GM23338 (cell line): ENCODE results near the gene TTC16.

Source experiments
- CREB1 ChIP-seq: fragments of 250-450 bp; sonication (Bioruptor Pico); IDR thresholded peaks from 2 replicates; pipeline ENCODE4 v1.5.0; 2020; ENCODE audit warnings: low read depth, mild to moderate bottlenecking, moderate library complexity
- CTCF ChIP-seq, 2 experiments: fragments of 200-600 bp in 1 of 2; sonication (generic) in 1 of 2; conservative IDR thresholded peaks; 2 replicates each; pipeline versions ENCODE4 v1.5.1 to v1.6.1; 2016 to 2017; ENCODE audit warnings: antibody characterized with exemption in 2 of 2, low read depth in 2 of 2, mild to moderate bottlenecking in 2 of 2, moderate library complexity in 1 of 2
- EZH2 ChIP-seq: fragments of 200-600 bp; sonication (generic); IDR thresholded peaks from one replicate; pipeline ENCODE4 v1.8.0; 2017; ENCODE audit warnings: antibody characterized with exemption, mild to moderate bottlenecking, low read depth; ENCODE audit not compliant: unreplicated experiment
- EZH2phosphoT487 ChIP-seq: fragments of 200-600 bp; sonication (generic); IDR thresholded peaks from one replicate; pipeline ENCODE4 v1.8.1; 2018; ENCODE audit warnings: antibody characterized with exemption; ENCODE audit not compliant: unreplicated experiment
- JUNB ChIP-seq: IDR thresholded peaks from one replicate; pipeline ENCODE4 v1.6.1; 2016; ENCODE audit warnings: antibody characterized with exemption; ENCODE audit not compliant: unreplicated experiment
- NANOG ChIP-seq: IDR thresholded peaks from 2 replicates; pipeline ENCODE4 v1.6.1; 2016; ENCODE audit warnings: antibody characterized with exemption, borderline replicate concordance
- POLR2AphosphoS5 ChIP-seq: IDR thresholded peaks from 2 replicates; pipeline ENCODE4 v1.6.1; 2016; ENCODE audit warnings: antibody characterized with exemption, low read depth
- STAT1 ChIP-seq: IDR thresholded peaks from one replicate; pipeline ENCODE4 v1.6.1; 2016; ENCODE audit warnings: antibody characterized with exemption; ENCODE audit not compliant: unreplicated experiment
- ZNF114 ChIP-seq: fragments of 250-450 bp; sonication (Bioruptor Pico); IDR thresholded peaks from 2 replicates; pipeline ENCODE4 v1.5.0; 2020; ENCODE audit warnings: mild to moderate bottlenecking, moderate library complexity
- ZNF331 ChIP-seq: fragments of 250-450 bp; sonication (Bioruptor Pico); IDR thresholded peaks from 2 replicates; pipeline ENCODE4 v1.5.0; 2020; ENCODE audit warnings: low read depth, mild to moderate bottlenecking, moderate library complexity
- ZNF462 ChIP-seq: fragments of 250-450 bp; sonication (Bioruptor Pico); IDR thresholded peaks from 2 replicates; pipeline ENCODE4 v1.5.0; 2020; ENCODE audit warnings: mild to moderate bottlenecking, moderate library complexity
- TF ChIP-seq, protein P1 (sequence below): IDR thresholded peaks from one replicate; pipeline ENCODE4 v1.6.1; 2018; ENCODE audit warnings: antibody characterized with exemption; ENCODE audit not compliant: unreplicated experiment
- TF ChIP-seq, protein P2 (sequence below): IDR thresholded peaks from 2 replicates; pipeline ENCODE4 v1.6.1; 2016; ENCODE audit warnings: antibody characterized with exemption

DNA sequence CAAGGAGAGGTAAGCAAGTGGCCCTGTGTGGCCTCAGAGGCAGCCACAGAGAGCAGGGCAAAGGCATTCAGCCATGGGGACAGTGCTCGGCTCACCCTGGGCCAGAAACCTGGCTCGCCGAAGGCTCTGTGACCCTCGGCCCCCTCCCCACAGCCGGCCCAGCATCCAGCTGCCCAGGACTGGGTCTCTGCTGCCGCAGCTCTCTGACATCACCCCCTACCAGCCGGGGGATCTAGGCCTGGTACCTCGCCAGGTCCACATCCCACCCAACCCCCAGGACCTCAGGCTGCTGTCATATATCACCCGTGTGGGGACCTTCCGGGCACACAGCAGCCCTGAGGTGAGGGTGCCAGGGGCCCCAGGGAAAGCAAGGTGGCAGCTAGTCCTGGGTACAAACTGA is 3.0 kb upstream of the TTC16 start:
- no peak for TF ChIP-seq CTCF (conservative IDR thresholded peaks at IDR 0.05; ENCODE audit: low read depth in 2 of 2)
- TF ChIP-seq EZH2 = no peak
- TF ChIP-seq, protein P1, sequence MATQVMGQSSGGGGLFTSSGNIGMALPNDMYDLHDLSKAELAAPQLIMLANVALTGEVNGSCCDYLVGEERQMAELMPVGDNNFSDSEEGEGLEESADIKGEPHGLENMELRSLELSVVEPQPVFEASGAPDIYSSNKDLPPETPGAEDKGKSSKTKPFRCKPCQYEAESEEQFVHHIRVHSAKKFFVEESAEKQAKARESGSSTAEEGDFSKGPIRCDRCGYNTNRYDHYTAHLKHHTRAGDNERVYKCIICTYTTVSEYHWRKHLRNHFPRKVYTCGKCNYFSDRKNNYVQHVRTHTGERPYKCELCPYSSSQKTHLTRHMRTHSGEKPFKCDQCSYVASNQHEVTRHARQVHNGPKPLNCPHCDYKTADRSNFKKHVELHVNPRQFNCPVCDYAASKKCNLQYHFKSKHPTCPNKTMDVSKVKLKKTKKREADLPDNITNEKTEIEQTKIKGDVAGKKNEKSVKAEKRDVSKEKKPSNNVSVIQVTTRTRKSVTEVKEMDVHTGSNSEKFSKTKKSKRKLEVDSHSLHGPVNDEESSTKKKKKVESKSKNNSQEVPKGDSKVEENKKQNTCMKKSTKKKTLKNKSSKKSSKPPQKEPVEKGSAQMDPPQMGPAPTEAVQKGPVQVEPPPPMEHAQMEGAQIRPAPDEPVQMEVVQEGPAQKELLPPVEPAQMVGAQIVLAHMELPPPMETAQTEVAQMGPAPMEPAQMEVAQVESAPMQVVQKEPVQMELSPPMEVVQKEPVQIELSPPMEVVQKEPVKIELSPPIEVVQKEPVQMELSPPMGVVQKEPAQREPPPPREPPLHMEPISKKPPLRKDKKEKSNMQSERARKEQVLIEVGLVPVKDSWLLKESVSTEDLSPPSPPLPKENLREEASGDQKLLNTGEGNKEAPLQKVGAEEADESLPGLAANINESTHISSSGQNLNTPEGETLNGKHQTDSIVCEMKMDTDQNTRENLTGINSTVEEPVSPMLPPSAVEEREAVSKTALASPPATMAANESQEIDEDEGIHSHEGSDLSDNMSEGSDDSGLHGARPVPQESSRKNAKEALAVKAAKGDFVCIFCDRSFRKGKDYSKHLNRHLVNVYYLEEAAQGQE = no peak
- no peak for TF ChIP-seq CREB1 (CRISPR knock-in tag)
- TF ChIP-seq POLR2AphosphoS5 = no peak
- no peak for TF ChIP-seq EZH2phosphoT487
- TF ChIP-seq ZNF114 (CRISPR knock-in tag) = no peak
- TF ChIP-seq JUNB = no peak
- no peak for TF ChIP-seq ZNF462 (CRISPR knock-in tag)
- no peak for TF ChIP-seq ZNF331 (CRISPR knock-in tag)
- no peak for TF ChIP-seq STAT1
- TF ChIP-seq, protein P2, sequence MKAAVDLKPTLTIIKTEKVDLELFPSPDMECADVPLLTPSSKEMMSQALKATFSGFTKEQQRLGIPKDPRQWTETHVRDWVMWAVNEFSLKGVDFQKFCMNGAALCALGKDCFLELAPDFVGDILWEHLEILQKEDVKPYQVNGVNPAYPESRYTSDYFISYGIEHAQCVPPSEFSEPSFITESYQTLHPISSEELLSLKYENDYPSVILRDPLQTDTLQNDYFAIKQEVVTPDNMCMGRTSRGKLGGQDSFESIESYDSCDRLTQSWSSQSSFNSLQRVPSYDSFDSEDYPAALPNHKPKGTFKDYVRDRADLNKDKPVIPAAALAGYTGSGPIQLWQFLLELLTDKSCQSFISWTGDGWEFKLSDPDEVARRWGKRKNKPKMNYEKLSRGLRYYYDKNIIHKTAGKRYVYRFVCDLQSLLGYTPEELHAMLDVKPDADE = no peak
- TF ChIP-seq NANOG = no peak
